Nephron progenitor cell (in vitro differentiated cells): Measurements from ENCODE around the gene SH3BGRL3.
"Not testable (repeated sequence)": the region's sequence is repeated elsewhere in the genome, so short reads cannot be mapped to it uniquely, and the experiment has no call there.

ENCODE experiments used
- DNase-seq: peaks from one replicate; pipeline ENCODE4 v3.0.0; 2021
- H3K27ac Mint-ChIP-seq: 2 replicates; pipeline ENCODE4 v1.8.0; 2021; ENCODE audit warnings: mild to moderate bottlenecking, moderate library complexity, mixed read lengths
- H3K27me3 Mint-ChIP-seq: 2 replicates; pipeline ENCODE4 v1.8.0; 2021; ENCODE audit warnings: mild to moderate bottlenecking, low read depth, mixed read lengths; ENCODE audit not compliant: poor library complexity
- H3K36me3 Mint-ChIP-seq: 2 replicates; pipeline ENCODE4 v1.8.0; 2021; ENCODE audit warnings: low read depth, mixed read lengths
- H3K4me1 Mint-ChIP-seq: 2 replicates; pipeline ENCODE4 v1.8.0; 2021; ENCODE audit warnings: mixed read lengths
- H3K4me3 Mint-ChIP-seq: 2 replicates; pipeline ENCODE4 v1.8.0; 2021; ENCODE audit warnings: mild to moderate bottlenecking, moderate library complexity, mixed read lengths
- H3K9me3 Mint-ChIP-seq: 2 replicates; pipeline ENCODE4 v1.8.0; 2021; ENCODE audit warnings: mild to moderate bottlenecking, moderate library complexity, mixed read lengths
- CTCF ChIP-seq: fragments of 200-600 bp; sonication (generic); IDR thresholded peaks from 2 replicates; pipeline ENCODE4 v1.5.0; 2021; ENCODE audit warnings: antibody characterized with exemption

SH3BGRL3 gene

GRCh38 chr1:26279456-26280332 is at the start of gene SH3BGRL3:
Gene SH3BGRL3 (plus strand): TSS chr1:26280086. CDS start chr1:26280156, 70 bp downstream.
- TF ChIP-seq CTCF: no peak
- Mint-ChIP-seq H3K4me3 (peak within 1 kb of the TSS; percentile 85), H3K4me1 (peaks cover 79% of the 10 kb centered on the region), H3K27me3 (peaks cover 5% of the 10 kb centered on the region), H3K27ac (peak within 1 kb of the TSS; percentile 94), H3K9me3 (no peaks in the 10 kb centered on the region), H3K36me3 (peaks cover 35% of the 10 kb centered on the region)
- peak; percentile 86 for DNase-seq

- not testable (repeated sequence) for H3K36me3 Mint-ChIP-seq, DNase-seq, H3K9me3 Mint-ChIP-seq, H3K27ac Mint-ChIP-seq, H3K4me3 Mint-ChIP-seq
- H3K27me3 Mint-ChIP-seq: peaks cover 51% of the 10 kb centered on the region
- H3K4me1 Mint-ChIP-seq: peaks cover 23% of the 10 kb centered on the region
These were observed 49.2 kb upstream of the SH3BGRL3 start for GRCh38 chr1:26230682-26231081.

- H3K27me3 Mint-ChIP-seq: peaks cover 24% of the 10 kb centered on the region
- H3K4me1 Mint-ChIP-seq: peaks cover 36% of the 10 kb centered on the region
- DNase-seq: peak; percentile 99
- H3K9me3 Mint-ChIP-seq: no peaks in the 10 kb centered on the region
- peak within 1 kb of the TSS; percentile 95 for H3K4me3 Mint-ChIP-seq
- peaks cover 23% of the 10 kb centered on the region for H3K36me3 Mint-ChIP-seq
- H3K27ac Mint-ChIP-seq: peak within 1 kb of the TSS; percentile 70
- peak; percentile 75 for TF ChIP-seq CTCF
These were observed 45.8 kb upstream of the SH3BGRL3 start, which contains the start of gene CEP85 for GRCh38 chr1:26233903-26234643. Gene CEP85 (plus strand): TSS chr1:26234200. CDS start chr1:26239784, 5,584 bp downstream.

- TF ChIP-seq CTCF: no peak
- Mint-ChIP-seq H3K4me1 (peaks cover 36% of the 10 kb centered on the region), H3K9me3 (no peaks in the 10 kb centered on the region), H3K27ac (peak overlapping the region; percentile 70), H3K36me3 (peaks cover 27% of the 10 kb centered on the region), H3K27me3 (peaks cover 21% of the 10 kb centered on the region), H3K4me3 (peak overlapping the region; percentile 95)
- no peak for DNase-seq
These were observed 45.1 kb upstream of the SH3BGRL3 start for GRCh38 chr1:26234644-26235370.

GRCh38 chr1:26237230-26237966 is 42.5 kb upstream of the SH3BGRL3 start:
- TF ChIP-seq CTCF: no peak
- Mint-ChIP-seq H3K27ac (no peak overlapping the region), H3K4me3 (no peak overlapping the region)

More at GRCh38 chr1:26237230-26237966, 42.5 kb upstream of the SH3BGRL3 start:
- no peak for DNase-seq
- H3K9me3 Mint-ChIP-seq: no peaks in the 10 kb centered on the region
- peaks cover 8% of the 10 kb centered on the region for H3K27me3 Mint-ChIP-seq
- peaks cover 36% of the 10 kb centered on the region for H3K4me1 Mint-ChIP-seq
- H3K36me3 Mint-ChIP-seq: peaks cover 39% of the 10 kb centered on the region
